Uterus (tissue), 2 donors: ENCODE results near the gene SPAG17.

ENCODE experiments used
- CTCF ChIP-seq, 4 experiments: fragments of 200-600 bp in 2 of 4; fragments of 450-650 bp in 2 of 4; sonication (generic) in 2 of 4; IDR thresholded peaks; one replicate each; pipeline ENCODE4 v1.5.1; 2016 to 2019; ENCODE audit warnings: antibody characterized with exemption in 4 of 4, mild to moderate bottlenecking in 2 of 4, moderate library complexity in 1 of 4
- POLR2A ChIP-seq, 2 donors: fragments of 450-650 bp; IDR thresholded peaks; one replicate each; pipeline ENCODE4 v1.6.1; 2016; ENCODE audit warnings: antibody characterized with exemption in 2 of 2, mild to moderate bottlenecking in 1 of 2, moderate library complexity in 1 of 2

DNA sequence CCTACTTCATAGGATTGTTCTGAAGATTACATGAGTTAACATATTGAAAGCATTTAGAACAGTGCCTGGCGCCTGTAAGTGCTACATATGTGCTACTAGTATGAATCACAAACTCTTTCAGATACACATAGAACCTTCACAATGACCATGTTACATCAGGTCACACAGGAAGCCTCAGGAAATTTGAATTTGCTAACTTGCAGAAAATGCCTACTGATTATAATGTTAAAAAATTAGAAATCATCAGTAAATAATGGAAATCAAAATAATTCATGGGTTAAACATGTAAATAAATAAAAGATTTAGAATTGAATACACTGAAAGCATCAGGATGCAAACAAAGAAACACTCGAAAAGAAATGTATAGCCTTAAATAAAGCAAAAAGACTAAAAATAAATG, 94.9 kb downstream of the SPAG17 start:
- TF ChIP-seq CTCF (IDR thresholded peaks at IDR 0.05) (no peak), POLR2A (IDR thresholded peaks at IDR 0.05) (no peak)
